Stimulated activated CD4-positive, alpha-beta T cell treated with anti-CD3 and anti-CD28 coated beads, Interleukin-1b, Interleukin-23, amount 100 ng/mL, for 1 hour (primary cell): ENCODE data around the gene TRABD2B.

Experiments used
- DNase-seq, 2 donors: peaks; one replicate each; pipeline ENCODE4 v3.0.0-alpha.2; 2020; ENCODE audit warnings: low read depth in 2 of 2

The TRABD2B gene

DNA sequence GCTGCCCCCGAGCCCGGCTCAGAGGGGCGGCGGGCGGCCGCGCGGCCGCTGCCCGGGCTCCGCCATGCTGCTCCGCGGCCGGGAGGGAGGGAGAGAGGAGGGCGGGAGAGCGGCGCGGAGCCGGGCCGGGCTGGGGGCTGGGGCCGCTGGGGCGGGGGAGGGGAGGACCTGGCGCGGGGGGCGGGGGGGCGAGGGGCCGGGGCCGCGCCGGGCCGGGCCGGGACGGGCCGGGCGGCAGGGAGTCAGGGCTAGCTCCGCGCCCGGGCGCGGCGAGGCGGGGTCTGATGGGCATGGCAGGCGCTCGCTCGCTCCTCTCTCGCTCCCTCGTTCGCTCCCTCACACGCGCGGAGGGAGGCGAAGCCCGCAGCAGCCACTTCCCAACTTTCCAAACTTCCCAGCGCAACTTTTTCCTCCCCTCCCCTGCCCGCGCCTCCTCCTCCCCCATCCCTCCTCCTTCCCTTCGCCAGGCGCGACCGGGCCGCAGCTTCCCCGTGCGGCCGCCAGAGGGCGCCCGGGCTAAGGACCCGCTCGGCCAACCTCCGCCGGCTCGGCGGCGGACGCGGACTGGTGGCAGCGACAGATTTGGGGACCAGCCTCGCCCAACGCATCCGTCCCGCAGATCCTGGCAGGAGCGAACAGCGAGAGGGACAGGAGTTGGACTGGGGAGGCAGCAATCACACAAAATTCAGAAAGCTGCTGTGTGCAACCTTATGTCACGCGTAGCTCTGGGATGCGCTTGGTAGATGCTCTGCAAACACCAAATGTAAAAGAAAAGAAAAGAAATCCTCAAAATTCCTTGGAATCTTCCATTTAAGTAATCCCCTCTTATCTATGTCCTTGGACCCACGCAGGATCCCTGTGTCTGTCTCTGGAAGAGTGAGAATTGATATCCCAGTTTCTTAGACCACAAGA, at the start of gene TRABD2B:
Gene TRABD2B (minus strand): TSS at position 97 of the 912 bp plus-strand sequence.
- DNase-seq, result peak; percentile 5 to 48

DNA sequence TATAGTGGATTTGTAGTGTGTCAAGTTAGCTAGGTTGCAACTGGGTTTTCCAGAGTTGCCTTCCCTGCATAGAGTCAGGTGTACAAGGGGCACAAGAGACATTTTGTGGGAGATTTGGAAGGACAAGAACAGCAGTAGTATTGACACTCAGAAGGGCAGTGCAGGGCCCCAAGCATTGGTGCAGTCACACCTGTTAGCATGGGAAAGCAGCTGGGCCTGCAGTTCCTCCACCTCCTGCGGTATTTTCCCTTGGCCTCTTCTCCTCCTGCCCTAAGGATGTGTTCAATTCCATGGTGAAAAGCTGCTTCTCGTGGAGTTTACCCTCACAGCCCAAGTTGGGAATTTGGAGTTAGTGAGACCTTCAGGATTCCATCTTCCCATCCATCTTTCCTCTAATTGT, 47.1 kb upstream of the TRABD2B start:
- DNase-seq, result no peak

DNA sequence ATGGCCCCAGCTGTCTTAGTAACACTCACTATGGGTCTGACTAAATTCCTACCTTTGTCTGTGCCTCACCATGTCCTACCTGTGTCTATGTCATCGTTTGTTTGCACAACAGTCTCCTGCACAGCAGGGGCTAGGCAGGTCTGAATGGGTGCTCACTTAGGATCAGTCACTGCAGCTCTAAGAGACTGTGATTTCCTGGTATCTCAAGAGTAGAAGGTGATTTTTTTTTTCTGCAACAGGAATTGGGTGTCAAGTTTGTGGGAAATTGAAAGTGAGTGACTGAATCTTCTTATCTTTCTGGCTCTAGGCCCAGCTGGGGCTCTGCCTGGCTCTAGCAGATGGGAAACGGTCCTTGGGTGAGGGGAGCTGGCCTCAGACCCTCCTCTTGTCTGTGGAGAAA, 46.4 kb upstream of the TRABD2B start:
- DNase-seq, result no peak

DNA sequence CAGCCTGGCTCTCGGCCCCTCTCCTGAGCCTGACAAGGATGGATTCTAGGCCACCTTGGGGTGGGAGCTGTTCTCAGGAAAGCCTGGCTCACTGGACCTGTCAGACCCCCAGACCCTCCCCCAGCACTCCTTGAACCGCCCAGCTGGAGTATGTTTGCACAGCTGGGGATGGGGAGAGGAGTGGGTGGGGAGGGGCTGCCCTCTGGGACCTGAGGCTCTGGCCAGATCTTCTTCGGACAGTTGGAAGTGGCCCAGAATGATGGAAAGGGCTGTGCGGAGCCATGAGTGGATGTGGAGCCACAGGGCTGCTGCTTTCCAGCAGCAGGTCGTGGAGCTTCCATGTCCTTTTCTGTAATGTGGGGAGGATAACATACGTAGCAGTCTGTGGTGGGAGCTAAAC, 43.0 kb upstream of the TRABD2B start:
- no peak for DNase-seq

DNA sequence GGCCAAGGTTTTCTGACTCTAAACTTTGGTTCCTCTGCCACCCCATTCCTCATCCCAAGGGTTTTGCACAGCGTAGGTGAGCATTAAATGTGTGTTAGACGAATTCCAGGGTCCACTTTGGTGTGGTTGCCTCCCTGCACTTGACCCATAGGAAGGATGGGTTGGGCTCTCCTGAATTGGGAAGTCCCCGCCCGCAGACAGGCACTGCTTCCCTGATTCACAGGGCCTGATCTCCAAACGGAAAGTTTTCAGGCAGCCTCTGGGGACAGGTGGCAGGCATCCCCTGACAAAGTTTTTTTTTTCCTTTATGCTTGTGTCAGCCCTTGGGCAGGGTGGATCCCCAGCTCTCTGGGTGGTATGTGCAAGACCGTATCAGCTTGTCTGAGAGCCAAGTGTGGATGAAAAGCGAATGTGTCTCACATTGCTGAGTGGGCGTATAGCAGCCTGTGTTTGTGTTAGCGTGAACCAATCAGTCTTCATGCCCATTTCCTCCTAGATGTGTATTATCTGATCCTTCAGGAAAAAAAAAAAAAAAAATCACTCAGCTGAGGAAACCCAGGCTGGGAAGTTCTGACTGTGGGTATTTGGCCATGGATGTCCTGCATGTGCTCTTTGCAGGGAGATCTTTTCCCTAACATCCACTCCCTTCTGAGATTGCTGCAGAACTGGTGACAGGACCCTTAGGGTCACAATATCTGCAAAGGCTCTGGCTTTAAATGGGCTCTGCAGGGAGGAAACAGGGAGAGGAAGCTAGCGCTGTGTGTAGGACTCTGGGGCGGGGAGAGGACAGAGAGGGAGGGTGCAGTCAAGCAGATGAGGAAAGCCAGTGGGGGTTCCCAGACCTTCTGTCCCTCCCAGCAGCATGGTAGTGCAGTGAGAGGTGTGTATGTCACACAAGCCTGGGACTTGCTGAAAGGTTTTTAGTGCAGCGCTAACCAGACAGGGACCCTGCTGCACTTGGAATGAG, 42.2 kb upstream of the TRABD2B start:
- DNase-seq, result no peak

DNA sequence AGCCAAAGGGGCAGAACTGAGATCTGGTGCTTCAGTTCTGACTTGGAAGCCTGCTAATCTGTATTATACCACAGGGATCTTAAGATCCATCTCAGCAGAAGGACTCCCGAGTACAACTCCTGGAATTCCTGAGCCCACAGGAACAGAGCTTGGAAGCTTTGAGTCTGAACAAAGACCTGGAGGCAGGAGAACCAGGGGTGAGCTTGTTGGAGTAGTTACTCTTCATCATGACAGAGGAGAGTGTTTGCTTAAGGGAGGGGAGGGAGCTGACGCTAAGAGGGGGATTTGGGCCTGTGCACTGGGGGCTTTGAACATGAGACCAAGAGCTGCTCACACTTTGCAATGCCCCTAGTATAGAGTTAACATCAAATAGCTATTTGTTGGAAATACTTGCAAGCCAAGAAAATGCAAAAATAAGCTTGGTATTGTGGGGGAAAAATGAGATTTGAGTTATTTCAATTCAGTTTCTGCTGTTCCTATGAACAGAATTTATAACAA, 41.1 kb upstream of the TRABD2B start:
- no peak for DNase-seq

DNA sequence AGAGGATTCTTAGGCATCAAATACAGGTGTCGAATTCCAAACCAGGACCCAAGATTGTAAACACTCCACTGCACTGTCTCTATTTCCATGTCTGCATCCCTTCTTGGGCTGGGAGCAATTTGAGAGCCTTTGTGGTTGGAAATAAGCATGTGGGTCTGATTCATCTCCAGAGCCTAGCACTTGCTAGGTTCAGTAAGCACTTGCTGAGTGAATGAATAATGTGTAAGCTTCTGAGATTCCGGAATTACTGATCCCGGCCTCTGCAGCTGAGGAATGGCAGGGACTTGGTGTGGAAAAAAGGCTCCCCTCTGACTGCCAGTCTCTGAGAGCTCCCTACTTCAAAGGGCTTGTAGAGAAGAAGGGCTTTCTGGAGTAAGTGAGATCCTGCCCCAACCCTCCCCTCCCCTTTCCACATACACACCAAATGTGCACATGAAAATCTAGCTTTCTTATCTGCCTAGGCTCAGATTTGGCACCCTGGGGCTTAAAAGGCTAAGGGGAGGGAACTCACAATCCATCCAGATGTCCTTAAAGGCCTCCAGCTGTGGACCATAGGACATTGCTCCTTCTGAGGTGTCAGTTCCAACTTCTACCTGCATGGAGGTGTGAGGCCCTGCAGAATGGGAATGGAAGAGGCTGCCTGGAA, 39.6 kb upstream of the TRABD2B start:
- DNase-seq, result no peak

DNA sequence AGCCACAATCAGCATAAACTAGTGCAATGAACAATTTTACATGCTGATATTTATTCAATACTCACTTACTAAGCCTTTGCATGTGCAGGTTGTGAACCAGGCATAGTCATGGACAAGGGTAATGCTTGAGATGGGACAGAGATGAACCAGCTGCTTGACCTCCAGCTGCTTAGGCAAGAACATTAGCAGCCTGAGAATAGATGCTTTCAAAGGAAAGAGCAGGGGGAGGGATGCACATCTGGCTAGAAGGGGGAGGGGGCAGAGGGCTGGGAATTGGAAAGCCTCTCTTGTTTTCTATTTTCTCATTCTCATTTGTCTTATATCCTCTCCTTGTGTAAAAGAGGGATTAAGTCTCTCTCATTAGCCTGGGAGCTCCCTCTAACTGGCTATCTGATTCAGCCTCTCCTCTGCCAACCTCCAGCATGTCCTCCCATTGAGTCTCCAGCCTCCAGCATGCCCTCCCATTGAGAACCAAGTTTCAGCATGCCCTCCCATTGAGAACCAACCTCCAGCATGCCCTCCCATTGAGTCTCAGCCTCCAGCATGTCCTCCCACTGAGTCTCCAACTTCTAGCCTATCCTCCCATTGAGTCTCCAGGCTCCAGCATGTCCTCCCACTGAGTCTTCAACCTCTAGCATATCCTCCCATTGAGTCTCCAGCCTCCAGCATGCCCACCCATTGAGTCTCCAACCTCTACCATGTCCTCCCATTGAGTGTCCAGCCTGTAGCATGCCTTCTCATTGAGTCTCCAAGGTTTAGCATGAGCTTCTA, 38.4 kb upstream of the TRABD2B start:
- no peak for DNase-seq

DNA sequence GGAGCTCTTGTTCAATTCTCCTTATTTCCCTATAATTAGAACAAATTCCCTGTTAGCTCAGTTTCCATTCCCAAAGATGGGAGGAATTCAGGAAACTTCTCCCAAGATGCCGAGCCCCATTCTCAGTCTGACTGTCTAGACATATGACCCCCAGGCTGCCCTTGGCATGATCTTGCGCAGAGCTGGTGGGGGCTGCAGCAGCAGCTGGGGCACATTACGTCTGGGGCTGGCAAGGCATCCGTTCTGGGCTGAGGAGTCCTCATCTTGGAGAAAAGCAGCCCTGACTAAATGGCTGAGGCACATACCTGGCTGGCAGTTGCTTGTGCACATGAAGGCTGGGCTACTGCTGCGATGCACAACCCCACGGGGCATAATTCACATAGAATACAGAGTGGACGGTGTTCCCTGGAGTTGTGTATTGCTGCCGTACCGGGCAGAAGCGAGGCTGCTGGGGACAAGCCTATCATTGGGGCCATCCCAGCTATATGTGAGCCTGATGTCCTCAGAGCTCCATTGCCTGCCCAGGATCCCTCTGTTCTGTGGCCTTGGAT, 36.4 kb upstream of the TRABD2B start:
- DNase-seq, result no peak

DNA sequence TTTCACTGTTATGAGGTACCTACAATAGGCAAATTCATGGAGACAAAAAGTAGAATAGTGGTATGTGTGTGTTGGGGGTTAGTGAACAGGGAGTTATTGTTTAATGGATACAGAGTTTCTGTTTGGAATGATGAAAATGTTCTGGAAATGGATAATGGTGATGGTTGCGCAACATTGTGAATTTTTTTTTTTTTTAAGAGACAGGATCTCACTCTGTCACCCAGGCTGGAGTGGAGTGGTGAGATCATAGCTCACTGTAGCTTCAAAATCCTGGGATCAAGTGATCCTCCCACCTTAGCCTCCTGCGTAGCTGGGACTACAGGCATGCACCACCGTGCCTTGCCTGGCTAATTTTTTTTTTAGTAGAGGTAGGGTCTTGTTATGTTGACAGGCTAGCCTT, 34.5 kb upstream of the TRABD2B start:
- no peak for DNase-seq

DNA sequence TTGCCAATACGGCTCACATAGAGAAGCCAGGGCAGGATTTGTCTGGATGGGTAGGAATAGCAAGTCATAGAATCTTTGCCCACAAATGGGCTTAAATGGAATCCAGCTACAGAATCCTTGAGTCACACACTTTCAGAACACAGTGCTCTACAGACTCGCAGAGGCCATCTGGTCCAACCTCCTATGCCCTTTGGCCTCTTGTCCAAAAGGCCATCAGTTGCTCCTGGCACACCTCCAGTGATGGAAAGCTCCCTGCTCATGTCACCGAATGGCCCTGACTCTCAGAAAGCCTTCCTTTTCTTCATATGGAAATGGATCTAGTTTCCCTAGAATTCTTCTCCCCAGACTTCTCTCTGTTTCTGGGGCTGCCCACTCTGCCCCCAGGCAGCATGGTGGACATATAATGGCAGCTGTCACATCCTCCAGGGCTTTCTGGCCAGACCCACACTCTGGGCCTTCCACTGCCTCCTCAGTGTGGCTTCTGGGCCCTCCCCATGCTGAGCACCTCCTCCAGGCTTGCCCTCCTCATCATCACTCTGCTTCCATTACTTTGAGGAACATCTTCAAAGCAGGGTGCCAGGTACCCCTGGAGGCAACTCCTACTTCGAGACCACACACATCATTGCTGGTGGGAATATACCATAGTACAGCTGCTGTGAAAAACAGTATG, 33.6 kb upstream of the TRABD2B start:
- no peak for DNase-seq

DNA sequence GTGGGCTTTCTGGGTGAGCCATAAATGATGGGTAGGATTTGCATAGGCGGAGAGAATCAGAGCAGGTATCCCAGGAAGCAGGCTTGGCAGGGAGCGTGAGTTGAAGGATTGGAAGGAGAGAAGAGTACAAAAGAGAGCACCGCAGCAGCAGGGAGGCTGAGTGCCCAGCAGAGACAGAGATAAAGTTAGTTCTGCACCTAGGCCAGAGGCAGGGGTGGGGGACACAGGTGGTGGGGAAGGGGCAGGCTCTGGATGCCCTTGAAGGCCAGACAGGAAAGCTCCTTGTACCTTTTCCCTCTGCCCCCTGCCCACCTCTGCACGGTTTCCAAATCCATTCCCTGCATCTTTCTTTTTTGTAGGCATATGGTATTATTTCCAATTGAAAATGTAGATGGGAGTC, 33.0 kb upstream of the TRABD2B start:
- no peak for DNase-seq

DNA sequence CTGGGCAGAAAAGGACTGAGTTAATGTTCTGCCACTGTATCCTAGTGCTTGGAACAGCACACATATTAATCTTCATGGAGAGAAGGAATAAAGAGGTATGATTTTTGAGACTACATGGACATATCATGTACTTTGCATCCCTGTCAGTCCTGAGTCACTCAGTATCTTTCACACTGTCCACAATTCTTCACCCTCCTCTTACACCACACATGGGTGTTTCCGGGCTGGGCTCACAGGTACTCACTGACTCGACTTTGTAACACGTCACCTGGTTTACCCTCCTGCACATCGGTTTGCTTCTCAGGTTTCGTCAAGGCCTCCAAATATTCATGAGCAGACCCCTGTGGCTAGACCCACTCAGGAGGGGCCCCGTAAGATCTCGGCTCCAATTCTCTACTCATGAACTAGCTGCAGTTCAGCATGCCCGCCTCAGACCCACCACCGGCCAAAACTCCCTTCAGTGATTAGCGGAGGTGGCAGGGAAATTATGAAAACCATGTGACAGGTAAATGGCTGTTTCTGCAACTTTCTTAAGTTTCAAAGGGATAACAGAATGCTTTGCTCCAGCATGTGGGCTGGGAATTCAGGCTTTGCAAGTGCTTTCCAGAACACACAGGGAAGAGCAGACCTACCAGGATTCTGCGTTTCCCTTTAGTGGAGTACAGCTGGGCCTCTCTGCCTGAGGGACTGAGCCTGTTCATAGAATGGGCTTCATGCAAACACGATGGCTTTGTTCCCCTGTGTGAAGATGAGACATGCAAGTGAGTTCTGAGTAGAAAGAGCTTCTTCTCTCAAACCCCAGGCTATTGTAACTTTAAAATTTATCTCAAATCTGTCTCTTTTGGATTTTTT, 31.3 kb upstream of the TRABD2B start:
- no peak for DNase-seq

DNA sequence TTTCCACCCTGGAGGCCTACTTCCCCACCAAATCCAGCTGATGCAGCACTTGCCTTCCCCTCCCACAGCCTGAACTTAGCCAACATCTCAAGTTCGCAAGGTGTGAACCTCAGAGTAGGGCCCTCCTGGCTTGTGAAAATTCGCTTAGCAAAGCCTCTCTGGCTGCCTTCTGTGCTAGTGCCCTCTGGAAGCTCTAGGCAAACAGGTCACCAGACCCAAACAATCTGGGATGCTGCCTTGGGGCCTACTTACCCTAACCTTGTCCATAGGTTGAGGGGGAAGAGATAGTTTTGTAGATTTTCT, 30.3 kb upstream of the TRABD2B start:
- no peak for DNase-seq

DNA sequence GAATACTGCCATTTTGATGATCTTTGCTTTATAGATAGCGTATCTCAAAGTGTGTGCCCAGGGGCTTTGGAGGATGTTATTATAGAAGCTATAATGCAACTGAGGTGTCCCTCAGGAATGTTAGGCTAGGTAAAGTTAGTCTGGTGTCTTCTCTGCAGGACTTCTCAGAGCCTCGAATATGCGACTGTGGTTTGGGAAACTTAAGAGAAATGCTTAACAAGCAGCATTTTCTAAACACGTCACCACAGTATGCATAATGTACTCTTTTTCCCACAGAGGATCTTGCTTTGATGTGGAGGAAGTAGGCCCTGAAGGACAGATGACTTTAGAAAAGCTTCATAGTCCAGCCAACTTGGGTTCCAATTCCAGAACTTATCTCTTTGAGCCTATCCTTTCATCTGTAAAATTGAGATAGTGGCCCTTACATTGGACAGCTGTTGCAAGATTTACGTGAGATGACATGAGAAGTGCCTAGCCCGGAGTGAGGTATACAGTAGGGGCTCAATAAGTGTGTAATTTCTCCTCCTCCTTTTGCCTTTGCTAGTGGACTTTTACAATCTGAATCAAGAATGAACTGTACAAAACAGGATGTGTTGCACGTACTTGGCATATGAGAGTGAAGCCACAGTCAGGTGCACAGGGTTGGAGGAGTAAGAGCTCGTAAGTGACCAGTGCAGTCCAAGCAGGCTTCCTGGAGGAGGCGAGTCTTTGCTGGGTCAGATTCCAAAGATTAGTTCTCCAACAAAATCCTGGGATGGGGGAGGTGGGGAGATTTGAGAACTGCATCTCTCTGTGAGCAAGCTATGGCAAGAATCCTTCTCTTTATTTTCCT, 29.7 kb upstream of the TRABD2B start:
- DNase-seq, result no peak

DNA sequence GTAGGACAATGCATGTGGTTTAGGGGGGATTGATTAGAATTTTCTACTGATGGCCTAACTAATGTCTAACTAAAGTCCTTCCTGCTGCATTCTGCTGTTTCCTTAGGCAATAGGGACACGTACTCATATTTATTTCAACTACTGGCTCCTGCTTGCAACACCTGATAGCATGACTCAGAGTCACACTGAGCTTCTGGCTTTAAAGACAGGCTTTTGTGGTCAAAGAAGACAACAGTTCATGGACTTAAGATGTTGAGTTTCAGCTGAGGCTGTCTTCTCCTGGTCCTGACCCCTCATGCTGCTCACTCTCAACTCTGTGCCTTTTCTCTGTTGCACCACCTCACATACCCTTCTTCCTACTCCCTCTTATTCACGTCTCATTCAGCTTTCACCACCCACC, 29.1 kb upstream of the TRABD2B start:
- no peak for DNase-seq

DNA sequence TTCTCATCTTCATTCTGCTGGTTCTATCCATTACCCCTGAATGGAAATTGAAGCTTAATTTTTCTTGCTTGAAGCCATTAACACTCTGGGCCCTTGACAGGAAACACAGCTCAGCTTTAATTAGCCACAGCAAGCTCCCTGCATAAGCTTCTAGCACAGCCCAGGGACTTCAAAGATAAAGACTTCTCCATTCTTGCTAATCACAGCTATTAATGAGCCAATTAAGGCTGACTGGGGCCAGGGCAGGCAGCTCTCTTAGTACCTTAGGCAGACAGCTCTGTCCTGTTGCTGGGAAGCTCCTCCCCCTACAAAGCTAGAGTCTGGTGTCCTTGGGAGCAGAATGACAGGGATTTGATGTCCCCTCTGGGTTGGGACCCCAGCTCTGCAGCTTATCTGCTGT, 27.9 kb upstream of the TRABD2B start:
- no peak for DNase-seq

DNA sequence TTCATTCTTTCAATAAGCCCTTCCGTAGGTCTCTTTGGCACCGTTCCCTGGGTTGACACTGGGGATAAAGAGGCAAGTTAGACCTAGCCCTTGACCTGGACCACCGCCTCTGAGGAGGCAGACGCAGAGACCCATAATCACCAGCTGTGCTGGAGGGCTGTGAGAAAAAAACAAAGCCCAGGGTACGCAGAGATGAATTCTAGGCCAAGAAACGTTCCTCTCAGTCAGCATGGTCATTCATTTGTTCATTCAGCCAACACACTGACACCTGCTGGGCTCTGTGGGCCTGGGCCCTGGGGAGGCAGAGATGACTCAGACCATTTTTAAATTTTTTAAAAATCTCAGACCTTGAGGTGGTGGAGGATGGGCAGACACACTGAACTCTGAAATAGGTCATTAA, 26.3 kb upstream of the TRABD2B start:
- no peak for DNase-seq

DNA sequence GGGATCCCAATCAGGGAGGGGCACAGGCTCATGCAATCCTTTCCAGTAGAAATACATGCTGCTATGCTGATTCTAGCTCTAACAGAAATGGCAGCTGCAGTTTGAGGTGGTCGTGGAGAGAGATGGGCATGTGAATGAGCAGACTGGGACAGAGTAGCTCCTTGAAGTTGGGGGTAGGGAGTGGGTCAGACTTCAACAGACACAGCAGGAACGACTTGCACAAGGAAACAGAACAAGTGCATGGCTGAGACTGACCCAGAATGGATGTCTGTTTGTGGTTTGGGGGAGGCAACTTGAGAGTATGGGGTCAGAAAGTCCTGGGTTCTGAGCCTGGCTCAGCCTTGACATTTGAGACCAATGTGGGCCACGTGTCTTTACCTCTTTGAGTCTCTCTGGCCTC, 25.1 kb upstream of the TRABD2B start:
- no peak for DNase-seq
